ENCODE measurements around the gene TP53.
A peak's percentile ranks its signal among the peaks of the same experiment; 100 is the strongest.

TP53 gene

GRCh38 chr17:7715936-7716886 is 28.9 kb upstream of the TP53 start:
- no peaks in the 10 kb centered on the region for H3K36me3 ChIP-seq (ENCODE audit: insufficient read depth, low read length)
- no peaks in the 10 kb centered on the region for H3K4me1 ChIP-seq (ENCODE audit: control insufficient read depth, insufficient read depth, low read length, unreplicated experiment)
- H3K27ac ChIP-seq (ENCODE audit: low read depth, low read length), result no peak overlapping the region
- no peaks in the 10 kb centered on the region for H3K79me2 ChIP-seq (ENCODE audit: control insufficient read depth, insufficient read depth, low read length, unreplicated experiment)
- peaks cover 40% of the 10 kb centered on the region for H3K27me3 ChIP-seq (ENCODE audit: insufficient read depth, low read length)
- H3K4me3 ChIP-seq (ENCODE audit: low read depth, low read length), result peak overlapping the region; percentile 86
- H2AFZ ChIP-seq (ENCODE audit: low read length, unreplicated experiment), result peak overlapping the region; percentile 51

GRCh38 chr17:7714721-7715594 is 27.7 kb upstream of the TP53 start:
- no peak overlapping the region for H3K4me3 ChIP-seq (ENCODE audit: low read depth, low read length)
- H2AFZ ChIP-seq (ENCODE audit: low read length, unreplicated experiment), result no peak overlapping the region
- H3K27ac ChIP-seq (ENCODE audit: low read depth, low read length), result no peak overlapping the region
- H3K79me2 ChIP-seq (ENCODE audit: control insufficient read depth, insufficient read depth, low read length, unreplicated experiment), result no peaks in the 10 kb centered on the region
- peaks cover 35% of the 10 kb centered on the region for H3K27me3 ChIP-seq (ENCODE audit: insufficient read depth, low read length)
- no peaks in the 10 kb centered on the region for H3K4me1 ChIP-seq (ENCODE audit: control insufficient read depth, insufficient read depth, low read length, unreplicated experiment)
- no peaks in the 10 kb centered on the region for H3K36me3 ChIP-seq (ENCODE audit: insufficient read depth, low read length)

- peaks cover 27% of the 10 kb centered on the region for H3K27me3 ChIP-seq (ENCODE audit: insufficient read depth, low read length)
- no peak overlapping the region for H3K4me3 ChIP-seq (ENCODE audit: low read depth, low read length)
- H3K27ac ChIP-seq (ENCODE audit: low read depth, low read length), result no peak overlapping the region
- H3K4me1 ChIP-seq (ENCODE audit: control insufficient read depth, insufficient read depth, low read length, unreplicated experiment), result no peaks in the 10 kb centered on the region
- H3K36me3 ChIP-seq (ENCODE audit: insufficient read depth, low read length), result no peaks in the 10 kb centered on the region
- no peaks in the 10 kb centered on the region for H3K79me2 ChIP-seq (ENCODE audit: control insufficient read depth, insufficient read depth, low read length, unreplicated experiment)
- H2AFZ ChIP-seq (ENCODE audit: low read length, unreplicated experiment), result no peak overlapping the region
These were observed 26.5 kb upstream of the TP53 start for GRCh38 chr17:7713782-7714181.

DNA sequence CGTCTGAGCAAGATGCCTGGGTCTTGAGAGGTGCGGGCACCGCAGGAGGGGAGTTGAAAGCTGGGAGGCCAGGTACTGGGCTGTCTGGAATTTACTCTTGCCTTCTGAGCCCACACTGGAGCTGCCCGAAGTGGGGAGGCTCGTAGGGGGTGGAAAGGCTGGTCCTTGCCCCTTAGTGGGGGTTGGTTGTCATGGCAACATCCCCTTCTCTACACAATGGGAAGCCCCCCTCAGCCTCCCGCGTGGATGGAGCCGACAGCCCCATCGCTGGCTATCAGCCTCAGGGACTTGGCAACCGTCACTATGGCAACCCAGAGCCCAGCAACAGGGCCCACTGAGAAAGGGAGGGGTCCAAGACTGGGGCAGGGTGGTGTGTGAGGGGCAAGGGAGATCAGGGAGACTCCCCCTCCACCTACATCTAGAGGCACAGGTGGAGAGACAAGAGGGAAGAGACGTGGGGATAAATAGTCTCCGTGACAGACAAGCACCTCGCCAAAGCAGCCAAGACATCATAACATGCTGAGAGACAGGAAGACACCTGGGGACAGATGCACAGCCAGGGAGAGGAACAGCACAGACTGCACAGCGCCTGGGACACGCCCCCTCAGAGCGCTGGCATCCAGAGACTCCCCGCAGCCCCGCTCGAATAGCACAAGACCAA is 25.0 kb upstream of the TP53 start:
- H3K36me3 ChIP-seq (ENCODE audit: insufficient read depth, low read length), result no peaks in the 10 kb centered on the region
- H3K4me1 ChIP-seq (ENCODE audit: control insufficient read depth, insufficient read depth, low read length, unreplicated experiment), result no peaks in the 10 kb centered on the region
- no peaks in the 10 kb centered on the region for H3K79me2 ChIP-seq (ENCODE audit: control insufficient read depth, insufficient read depth, low read length, unreplicated experiment)
- no peak overlapping the region for H3K4me3 ChIP-seq (ENCODE audit: low read depth, low read length)
- no peak overlapping the region for H3K27ac ChIP-seq (ENCODE audit: low read depth, low read length)
- no peak overlapping the region for H2AFZ ChIP-seq (ENCODE audit: low read length, unreplicated experiment)
- peaks cover 20% of the 10 kb centered on the region for H3K27me3 ChIP-seq (ENCODE audit: insufficient read depth, low read length)

DNA sequence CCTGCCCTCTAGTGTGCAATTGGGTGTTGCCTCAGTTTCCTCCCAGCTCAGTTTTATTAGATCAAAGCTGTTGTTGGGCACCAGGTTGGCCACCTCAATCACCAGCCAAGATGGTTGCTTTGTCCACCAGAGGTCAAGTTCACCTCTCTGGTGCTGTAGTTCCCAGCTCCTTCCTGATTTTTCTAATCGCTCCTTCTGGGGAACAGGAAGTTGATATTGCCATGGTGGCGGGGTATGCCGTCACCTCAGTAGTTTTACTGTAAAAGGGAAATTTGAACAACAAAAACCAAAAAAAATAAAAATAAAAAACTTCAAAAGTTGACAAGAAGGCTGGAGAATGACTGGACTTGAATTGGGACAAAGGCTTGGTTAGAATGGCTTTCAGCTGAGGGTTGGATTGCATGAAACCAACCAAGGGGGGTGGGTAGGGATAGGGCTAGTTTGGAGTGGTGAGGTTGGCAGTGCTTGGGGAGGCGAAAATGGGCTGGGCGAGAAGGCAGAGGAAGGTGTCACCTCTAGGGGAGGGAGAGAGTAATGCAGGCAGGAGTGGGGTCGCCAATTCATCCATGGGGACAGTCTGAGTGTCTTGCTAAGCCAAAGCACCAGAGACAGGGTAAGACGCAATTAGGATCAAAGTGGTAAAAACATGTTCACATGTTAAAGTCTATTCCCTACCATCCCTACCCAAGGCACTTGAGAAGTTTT is 23.9 kb upstream of the TP53 start:
- peaks cover 30% of the 10 kb centered on the region for H3K27me3 ChIP-seq (ENCODE audit: insufficient read depth, low read length)

GRCh38 chr17:7710301-7710700 is 23.0 kb upstream of the TP53 start:
- Histone ChIP-seq H3K79me2 (ENCODE audit: control insufficient read depth, insufficient read depth, low read length, unreplicated experiment) (no peaks in the 10 kb centered on the region), H2AFZ (ENCODE audit: low read length, unreplicated experiment) (no peak overlapping the region), H3K4me3 (ENCODE audit: low read depth, low read length) (no peak overlapping the region), H3K27ac (ENCODE audit: low read depth, low read length) (no peak overlapping the region), H3K27me3 (ENCODE audit: insufficient read depth, low read length) (peaks cover 39% of the 10 kb centered on the region), H3K36me3 (ENCODE audit: insufficient read depth, low read length) (no peaks in the 10 kb centered on the region), H3K4me1 (ENCODE audit: control insufficient read depth, insufficient read depth, low read length, unreplicated experiment) (no peaks in the 10 kb centered on the region)

More for the DNA sequence above, 23.9 kb upstream of the TP53 start:
- Histone ChIP-seq H2AFZ (ENCODE audit: low read length, unreplicated experiment) (no peak overlapping the region), H3K79me2 (ENCODE audit: control insufficient read depth, insufficient read depth, low read length, unreplicated experiment) (no peaks in the 10 kb centered on the region), H3K4me1 (ENCODE audit: control insufficient read depth, insufficient read depth, low read length, unreplicated experiment) (no peaks in the 10 kb centered on the region), H3K36me3 (ENCODE audit: insufficient read depth, low read length) (no peaks in the 10 kb centered on the region), H3K4me3 (ENCODE audit: low read depth, low read length) (no peak overlapping the region), H3K27ac (ENCODE audit: low read depth, low read length) (no peak overlapping the region)

DNA sequence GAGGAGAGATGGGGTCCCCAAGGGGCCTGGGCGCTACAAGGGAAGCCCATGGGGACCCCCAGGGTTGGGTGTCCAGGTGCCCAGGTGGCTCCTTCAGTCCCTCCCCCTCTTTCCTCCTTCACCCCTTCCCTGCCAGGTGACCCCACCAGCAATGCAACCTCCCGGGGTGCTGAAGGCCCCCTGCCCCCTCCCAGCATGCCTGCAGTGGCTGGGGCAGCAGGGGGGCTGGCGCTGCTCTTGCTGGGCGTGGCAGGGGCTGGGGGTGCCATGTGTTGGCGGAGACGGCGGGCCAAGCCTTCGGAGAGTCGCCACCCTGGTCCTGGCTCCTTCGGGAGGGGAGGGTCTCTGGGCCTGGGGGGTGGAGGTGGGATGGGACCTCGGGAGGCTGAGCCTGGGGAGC is 21.7 kb upstream of the TP53 start:
- H3K79me2 ChIP-seq (ENCODE audit: control insufficient read depth, insufficient read depth, low read length, unreplicated experiment), result no peaks in the 10 kb centered on the region
- H3K27ac ChIP-seq (ENCODE audit: low read depth, low read length), result no peak overlapping the region
- no peak overlapping the region for H2AFZ ChIP-seq (ENCODE audit: low read length, unreplicated experiment)
- peaks cover 51% of the 10 kb centered on the region for H3K27me3 ChIP-seq (ENCODE audit: insufficient read depth, low read length)
- no peaks in the 10 kb centered on the region for H3K36me3 ChIP-seq (ENCODE audit: insufficient read depth, low read length)
- H3K4me3 ChIP-seq (ENCODE audit: low read depth, low read length), result no peak overlapping the region
- H3K4me1 ChIP-seq (ENCODE audit: control insufficient read depth, insufficient read depth, low read length, unreplicated experiment), result no peaks in the 10 kb centered on the region

DNA sequence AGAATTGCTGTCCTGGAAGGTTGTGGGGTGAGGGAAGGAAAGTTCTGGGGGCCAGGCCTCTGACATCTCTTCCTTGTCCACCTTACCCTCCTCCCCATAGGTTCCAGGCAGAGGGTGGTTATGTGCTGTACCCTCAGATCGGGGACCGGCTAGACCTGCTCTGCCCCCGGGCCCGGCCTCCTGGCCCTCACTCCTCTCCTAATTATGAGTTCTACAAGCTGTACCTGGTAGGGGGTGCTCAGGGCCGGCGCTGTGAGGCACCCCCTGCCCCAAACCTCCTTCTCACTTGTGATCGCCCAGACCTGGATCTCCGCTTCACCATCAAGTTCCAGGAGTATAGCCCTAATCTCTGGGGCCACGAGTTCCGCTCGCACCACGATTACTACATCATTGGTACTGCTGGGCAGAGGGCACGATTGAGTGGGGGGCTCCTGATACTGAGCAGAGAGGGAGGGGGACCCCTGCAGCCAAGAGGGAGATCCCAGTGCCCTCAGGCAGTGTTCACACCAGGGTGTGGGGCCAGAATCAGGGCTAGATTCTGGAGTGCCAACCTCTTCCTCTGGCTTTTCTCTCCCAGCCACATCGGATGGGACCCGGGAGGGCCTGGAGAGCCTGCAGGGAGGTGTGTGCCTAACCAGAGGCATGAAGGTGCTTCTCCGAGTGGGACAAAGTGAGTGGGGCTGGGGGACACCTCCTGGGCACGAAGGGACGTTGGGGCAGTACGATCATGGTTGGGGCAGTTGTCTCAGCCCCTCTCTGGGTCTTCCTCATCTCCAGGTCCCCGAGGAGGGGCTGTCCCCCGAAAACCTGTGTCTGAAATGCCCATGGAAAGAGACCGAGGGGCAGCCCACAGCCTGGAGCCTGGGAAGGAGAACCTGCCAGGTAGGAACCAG is 20.8 kb upstream of the TP53 start:
- Histone ChIP-seq H3K27ac (ENCODE audit: low read depth, low read length) (no peak overlapping the region), H3K36me3 (ENCODE audit: insufficient read depth, low read length) (no peaks in the 10 kb centered on the region), H3K4me3 (ENCODE audit: low read depth, low read length) (no peak overlapping the region), H3K27me3 (ENCODE audit: insufficient read depth, low read length) (peaks cover 52% of the 10 kb centered on the region), H2AFZ (ENCODE audit: low read length, unreplicated experiment) (no peak overlapping the region), H3K79me2 (ENCODE audit: control insufficient read depth, insufficient read depth, low read length, unreplicated experiment) (no peaks in the 10 kb centered on the region), H3K4me1 (ENCODE audit: control insufficient read depth, insufficient read depth, low read length, unreplicated experiment) (no peaks in the 10 kb centered on the region)

GRCh38 chr17:7707446-7707845 is 20.2 kb upstream of the TP53 start:
- H3K79me2 ChIP-seq (ENCODE audit: control insufficient read depth, insufficient read depth, low read length, unreplicated experiment), result no peaks in the 10 kb centered on the region
- H3K27me3 ChIP-seq (ENCODE audit: insufficient read depth, low read length), result peaks cover 47% of the 10 kb centered on the region
- H3K36me3 ChIP-seq (ENCODE audit: insufficient read depth, low read length), result no peaks in the 10 kb centered on the region
- no peak overlapping the region for H3K4me3 ChIP-seq (ENCODE audit: low read depth, low read length)
- no peak overlapping the region for H3K27ac ChIP-seq (ENCODE audit: low read depth, low read length)
- no peak overlapping the region for H2AFZ ChIP-seq (ENCODE audit: low read length, unreplicated experiment)
- no peaks in the 10 kb centered on the region for H3K4me1 ChIP-seq (ENCODE audit: control insufficient read depth, insufficient read depth, low read length, unreplicated experiment)

All from ACC112 (cell line).